GM23338 (cell line): ENCODE results near the gene SLAMF8.

Experiments used
- CREB1 ChIP-seq: fragments of 250-450 bp; sonication (Bioruptor Pico); IDR thresholded peaks from 2 replicates; pipeline ENCODE4 v1.5.0; 2020; ENCODE audit warnings: low read depth, mild to moderate bottlenecking, moderate library complexity
- CTCF ChIP-seq, 2 experiments: fragments of 200-600 bp in 1 of 2; sonication (generic) in 1 of 2; conservative IDR thresholded peaks; 2 replicates each; pipeline versions ENCODE4 v1.5.1 to v1.6.1; 2016 to 2017; ENCODE audit warnings: antibody characterized with exemption in 2 of 2, low read depth in 2 of 2, mild to moderate bottlenecking in 2 of 2, moderate library complexity in 1 of 2
- EZH2 ChIP-seq: fragments of 200-600 bp; sonication (generic); IDR thresholded peaks from one replicate; pipeline ENCODE4 v1.8.0; 2017; ENCODE audit warnings: antibody characterized with exemption, mild to moderate bottlenecking, low read depth; ENCODE audit not compliant: unreplicated experiment
- EZH2phosphoT487 ChIP-seq: fragments of 200-600 bp; sonication (generic); IDR thresholded peaks from one replicate; pipeline ENCODE4 v1.8.1; 2018; ENCODE audit warnings: antibody characterized with exemption; ENCODE audit not compliant: unreplicated experiment
- POLR2AphosphoS5 ChIP-seq: IDR thresholded peaks from 2 replicates; pipeline ENCODE4 v1.6.1; 2016; ENCODE audit warnings: antibody characterized with exemption, low read depth
- REST ChIP-seq: IDR thresholded peaks from one replicate; pipeline ENCODE4 v1.6.1; 2018; ENCODE audit warnings: antibody characterized with exemption; ENCODE audit not compliant: unreplicated experiment
- TF ChIP-seq, protein P1 (sequence below): IDR thresholded peaks from 2 replicates; pipeline ENCODE4 v1.6.1; 2016; ENCODE audit warnings: antibody characterized with exemption

DNA sequence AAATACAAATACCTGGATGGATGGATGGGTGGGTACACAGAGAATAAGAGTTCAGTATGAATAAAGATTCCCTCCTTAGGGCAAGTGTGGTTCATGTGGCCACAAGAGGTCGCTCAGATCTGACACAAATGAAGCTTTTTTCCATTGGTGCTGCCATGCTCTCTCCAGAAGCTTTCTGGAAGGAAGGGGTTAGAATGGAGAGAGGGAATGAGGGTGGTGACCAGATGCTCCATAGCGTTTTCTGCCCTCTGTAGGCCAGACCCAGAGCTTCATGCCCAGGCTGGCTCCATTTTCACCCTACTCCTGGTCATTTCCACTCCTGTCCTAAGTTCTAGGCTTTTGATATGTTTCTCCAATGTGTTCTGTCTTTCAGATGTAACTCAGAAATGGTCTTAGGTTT is 27.8 kb upstream of the SLAMF8 start:
- TF ChIP-seq CREB1 (CRISPR knock-in tag): peak; percentile 44; the same call in 1 of the 2 replicates
- peak; percentile 86 to 91 for TF ChIP-seq CTCF (conservative IDR thresholded peaks at IDR 0.05; ENCODE audit: low read depth in 2 of 2)
- TF ChIP-seq EZH2: no peak
- TF ChIP-seq, protein P1, sequence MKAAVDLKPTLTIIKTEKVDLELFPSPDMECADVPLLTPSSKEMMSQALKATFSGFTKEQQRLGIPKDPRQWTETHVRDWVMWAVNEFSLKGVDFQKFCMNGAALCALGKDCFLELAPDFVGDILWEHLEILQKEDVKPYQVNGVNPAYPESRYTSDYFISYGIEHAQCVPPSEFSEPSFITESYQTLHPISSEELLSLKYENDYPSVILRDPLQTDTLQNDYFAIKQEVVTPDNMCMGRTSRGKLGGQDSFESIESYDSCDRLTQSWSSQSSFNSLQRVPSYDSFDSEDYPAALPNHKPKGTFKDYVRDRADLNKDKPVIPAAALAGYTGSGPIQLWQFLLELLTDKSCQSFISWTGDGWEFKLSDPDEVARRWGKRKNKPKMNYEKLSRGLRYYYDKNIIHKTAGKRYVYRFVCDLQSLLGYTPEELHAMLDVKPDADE: no peak
- TF ChIP-seq REST: no peak
- TF ChIP-seq POLR2AphosphoS5: no peak
- TF ChIP-seq EZH2phosphoT487: no peak
